Liver (tissue), 9 donors: ENCODE measurements around the gene DYNLL2. TPM values are rescaled to one million over a fixed set of nuclear protein-coding genes. Genes with fewer than 3 reads are reported as not detected.
"Not testable (repeated sequence)": the region's sequence is repeated elsewhere in the genome, so short reads cannot be mapped to it uniquely, and the experiment has no call there.

Experiments used
- DNase-seq: peaks from one replicate; pipeline ENCODE4 v3.0.0-alpha.2; 2017; ENCODE audit warnings: low spot score
- H3K27ac ChIP-seq, 2 donors: one replicate each; pipeline ENCODE4 v1.7.0; 2013; ENCODE audit warnings: inconsistent platforms in 2 of 2, low read length in 2 of 2, control low read depth in 1 of 2, low read depth in 1 of 2, mild to moderate bottlenecking in 1 of 2
- H3K27me3 ChIP-seq, 4 donors: one replicate each; pipeline versions ENCODE4 v1.6.1 to v1.7.0; 2013; ENCODE audit warnings: low read length in 3 of 4, inconsistent platforms in 1 of 4, mild to moderate bottlenecking in 1 of 4, moderate library complexity in 1 of 4; ENCODE audit not compliant: control insufficient read depth in 4 of 4, insufficient read depth in 4 of 4
- H3K36me3 ChIP-seq, 4 donors: one replicate each; pipeline versions ENCODE4 v1.6.1 to v1.7.0; 2013; ENCODE audit warnings: low read length in 3 of 4, mild to moderate bottlenecking in 3 of 4, low read depth in 1 of 4, moderate library complexity in 1 of 4; ENCODE audit not compliant: control insufficient read depth in 4 of 4, insufficient read depth in 3 of 4
- H3K4me1 ChIP-seq, 4 donors: one replicate each; pipeline versions ENCODE4 v1.6.1 to v1.7.0; 2013; ENCODE audit warnings: low read length in 3 of 4, mild to moderate bottlenecking in 3 of 4, moderate library complexity in 1 of 4; ENCODE audit not compliant: control insufficient read depth in 4 of 4, insufficient read depth in 4 of 4
- H3K4me3 ChIP-seq, 3 donors: one replicate each; pipeline versions ENCODE4 v1.6.1 to v1.7.0; 2013; ENCODE audit warnings: low read length in 3 of 3, control low read depth in 1 of 3, low read depth in 1 of 3, mild to moderate bottlenecking in 1 of 3
- H3K9ac ChIP-seq, 2 donors: one replicate each; pipeline ENCODE4 v1.7.0; 2013; ENCODE audit warnings: low read length in 2 of 2, mild to moderate bottlenecking in 2 of 2, moderate library complexity in 2 of 2, control low read depth in 1 of 2, low read depth in 1 of 2
- H3K9me3 ChIP-seq, 4 donors: one replicate each; pipeline versions ENCODE4 v1.6.1 to v1.7.0; 2013; ENCODE audit warnings: low read length in 3 of 4; ENCODE audit not compliant: control insufficient read depth in 4 of 4
- ATF3 ChIP-seq: IDR thresholded peaks from 2 replicates; pipeline ENCODE4 v1.6.1; 2016; ENCODE audit warnings: antibody characterized with exemption
- CTCF ChIP-seq: fragments of 150-350 bp; IDR thresholded peaks from 2 replicates; pipeline ENCODE4 v1.5.1; 2017; ENCODE audit warnings: improper control_type of control experiment, low read depth, low read length; ENCODE audit not compliant: missing input control
- EGR1 ChIP-seq, 2 donors: IDR thresholded peaks; 2 replicates each; pipeline ENCODE4 v1.6.1; 2016 to 2018; ENCODE audit warnings: antibody characterized with exemption in 2 of 2, low read depth in 2 of 2
- FOXA1 ChIP-seq: IDR thresholded peaks from 2 replicates; pipeline ENCODE4 v1.6.1; 2016; ENCODE audit warnings: antibody characterized with exemption
- FOXA2 ChIP-seq: IDR thresholded peaks from 2 replicates; pipeline ENCODE4 v1.6.1; 2016; ENCODE audit warnings: antibody characterized with exemption
- GABPA ChIP-seq, 2 donors: IDR thresholded peaks in 1 of 2; conservative IDR thresholded peaks in 1 of 2; 2 replicates each; pipeline ENCODE4 v1.6.1; 2016; ENCODE audit warnings: antibody characterized with exemption in 2 of 2, mild to moderate bottlenecking in 1 of 2, moderate library complexity in 1 of 2
- HNF4A ChIP-seq, 2 donors: conservative IDR thresholded peaks; 2 replicates each; pipeline ENCODE4 v1.6.1; 2016; ENCODE audit warnings: antibody characterized with exemption in 2 of 2, mild to moderate bottlenecking in 2 of 2
- HNF4G ChIP-seq: IDR thresholded peaks from 2 replicates; pipeline ENCODE4 v1.6.1; 2016; ENCODE audit warnings: antibody characterized with exemption
- JUND ChIP-seq, 2 donors: IDR thresholded peaks; 2 replicates each; pipeline ENCODE4 v1.6.1; 2016; ENCODE audit warnings: antibody characterized with exemption in 2 of 2
- MAX ChIP-seq: IDR thresholded peaks from 2 replicates; pipeline ENCODE4 v1.6.1; 2016; ENCODE audit warnings: antibody characterized with exemption
- NR2F2 ChIP-seq: IDR thresholded peaks from 2 replicates; pipeline ENCODE4 v1.6.1; 2016; ENCODE audit warnings: antibody characterized with exemption
- RAD21 ChIP-seq, 2 donors: IDR thresholded peaks; 2 replicates each; pipeline ENCODE4 v1.6.1; 2016; ENCODE audit warnings: antibody characterized with exemption in 2 of 2, mild to moderate bottlenecking in 2 of 2
- REST ChIP-seq: IDR thresholded peaks from 2 replicates; pipeline ENCODE4 v1.6.1; 2016; ENCODE audit warnings: antibody characterized with exemption, mild to moderate bottlenecking
- RXRA ChIP-seq, 2 donors: IDR thresholded peaks; 2 replicates each; pipeline ENCODE4 v1.6.1; 2017 to 2018; ENCODE audit warnings: antibody characterized with exemption in 2 of 2, mild to moderate bottlenecking in 1 of 2
- SP1 ChIP-seq: IDR thresholded peaks from 2 replicates; pipeline ENCODE4 v1.6.1; 2018; ENCODE audit warnings: antibody characterized with exemption, mild to moderate bottlenecking
- TAF1 ChIP-seq: conservative IDR thresholded peaks from 2 replicates; pipeline ENCODE4 v1.6.1; 2016; ENCODE audit warnings: antibody characterized with exemption, mild to moderate bottlenecking
- YY1 ChIP-seq: IDR thresholded peaks from 2 replicates; pipeline ENCODE4 v1.6.1; 2016; ENCODE audit warnings: antibody characterized with exemption, mild to moderate bottlenecking
- ZBTB33 ChIP-seq: IDR thresholded peaks from 2 replicates; pipeline ENCODE4 v1.6.1; 2016; ENCODE audit warnings: antibody characterized with exemption
- WGBS: extraction: QIAGEN DNeasy Blood & Tissue Kit; methylation state at CpG from one replicate; pipeline ENCODE4 v1.1.7; 2013; 5-methylcytosine and 5-hydroxymethylcytosine counted together
- polyA plus RNA-seq, 2 donors: library from polyadenylated mRNA; stranded (reverse) in 1 of 2; unstranded in 1 of 2; fragments of 200-250 nt in 1 of 2; fragments of >200 nt in 1 of 2; fragmentation: Nextera tagmentation in 1 of 2; extraction: Ambion mirVana in 1 of 2; gene quantifications; one replicate each; pipeline versions ENCODE4 v1.2.1 to v1.2.3, GENCODE V29; 2013 to 2015
- total RNA-seq, 2 donors: library from RNA; depleted of rRNA; stranded (reverse); fragments of >200 nt; gene quantifications; one replicate each; pipeline ENCODE4 v1.2.3, GENCODE V29; 2014
- donor health status: healthy.
- donor health status: healthy.
- donor health status: healthy.
- donor health status: healthy.
- donor health status: healthy.

Gene DYNLL2
- total and polyA plus RNA-seq, 4 donors: 3.2 to 22.1 (median 14.1) TPM

GRCh38 chr17:58141505-58141904 is 58.3 kb downstream of the DYNLL2 start:
- peaks cover 0 to 2% (median 0%) of the 10 kb centered on the region in 4 donors for H3K27me3 ChIP-seq
- H3K9me3 ChIP-seq: peaks cover 1 to 20% (median 2%) of the 10 kb centered on the region in 4 donors
- H3K4me1 ChIP-seq: no peaks in the 10 kb centered on the region
- 79% methylated on average over 5 of the region's 5 CpGs for WGBS
- H3K36me3 ChIP-seq: no peaks in the 10 kb centered on the region
- no peak overlapping the region for H3K9ac ChIP-seq
- DNase-seq: no peak
- H3K4me3 ChIP-seq: no peak overlapping the region
- no peak for TF ChIP-seq EGR1 (IDR thresholded peaks at IDR 0.05; ENCODE audit: low read depth in 2 of 2)
- H3K27ac ChIP-seq: no peak overlapping the region

GRCh38 chr17:58143335-58143734 is 60.1 kb downstream of the DYNLL2 start:
- H3K36me3 ChIP-seq: not testable (repeated sequence)

GRCh38 chr17:58144801-58145200 is 61.6 kb downstream of the DYNLL2 start:
- no peak overlapping the region for H3K4me3 ChIP-seq
- H3K36me3 ChIP-seq: no peaks in the 10 kb centered on the region
- no peak overlapping the region for H3K27ac ChIP-seq
- H3K4me1 ChIP-seq: no peaks in the 10 kb centered on the region
- peaks cover 1 to 20% (median 2%) of the 10 kb centered on the region in 4 donors for H3K9me3 ChIP-seq
- no peak for DNase-seq
- TF ChIP-seq HNF4G (no peak), ZBTB33 (no peak), CTCF (no peak), FOXA1 (no peak), ATF3 (no peak), HNF4A (conservative IDR thresholded peaks at IDR 0.05) (no peak), RXRA (IDR thresholded peaks at IDR 0.05) (no peak), EGR1 (IDR thresholded peaks at IDR 0.05; ENCODE audit: low read depth in 2 of 2) (no peak), TAF1 (no peak), FOXA2 (no peak), MAX (no peak), YY1 (no peak), RAD21 (IDR thresholded peaks at IDR 0.05) (no peak), REST (no peak), GABPA (IDR thresholded peaks at IDR 0.05 in 1 of 2, conservative IDR thresholded peaks at IDR 0.05 in 1 of 2) (no peak), JUND (IDR thresholded peaks at IDR 0.05) (no peak), SP1 (no peak), NR2F2 (no peak)
- no peaks in the 10 kb centered on the region for H3K27me3 ChIP-seq
- no peak overlapping the region for H3K9ac ChIP-seq
- WGBS: 75% methylated on average over 1 of the region's 1 CpG

More at GRCh38 chr17:58143335-58143734, 60.1 kb downstream of the DYNLL2 start:
- not testable (repeated sequence) for H3K4me3 ChIP-seq, H3K27ac ChIP-seq, H3K4me1 ChIP-seq, H3K27me3 ChIP-seq, H3K9ac ChIP-seq, DNase-seq
- WGBS: 81% methylated on average over 4 of the region's 4 CpGs
- H3K9me3 ChIP-seq: peaks cover 1 to 20% (median 2%) of the 10 kb centered on the region in 4 donors
